Measurements from ENCODE around the gene NRAS.

NRAS gene

DNA sequence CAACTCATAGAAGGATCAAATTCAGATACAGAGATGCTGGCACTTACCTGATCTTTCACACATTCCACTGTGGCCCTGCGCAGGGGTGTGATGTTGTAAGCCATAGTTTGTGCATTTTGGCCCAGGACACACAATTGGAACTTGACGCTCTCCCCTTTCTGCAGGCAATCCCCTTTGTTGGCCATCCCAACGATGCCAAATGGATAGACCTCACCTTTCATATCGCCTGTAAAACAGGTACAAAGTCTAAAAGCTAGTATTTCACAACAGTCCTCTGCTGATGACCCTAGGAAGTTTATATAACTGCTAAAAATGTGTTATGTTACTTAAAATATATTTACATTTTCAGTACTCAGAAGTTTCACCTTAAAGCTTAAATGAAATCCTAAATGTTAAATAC is 3.9 kb upstream of the NRAS start:
- no peaks in the 10 kb centered on the region for H3K27me3 ChIP-seq (ENCODE audit: control insufficient read depth, insufficient read depth, low read length)
- peaks cover 7% of the 10 kb centered on the region for H3K4me1 ChIP-seq (ENCODE audit: control insufficient read depth, insufficient read depth, low read length)
- no peak overlapping the region for H3K4me2 ChIP-seq (ENCODE audit: low read length)
- H3K4me3 ChIP-seq (ENCODE audit: low read length): no peak overlapping the region
- peaks cover 83% of the 10 kb centered on the region for H3K36me3 ChIP-seq (ENCODE audit: insufficient read depth, low read length)
- H3K9ac ChIP-seq (ENCODE audit: low read depth, low read length): no peak overlapping the region
- no peaks in the 10 kb centered on the region for H3K9me3 ChIP-seq (replicated peaks; ENCODE audit: low read length)

- Histone ChIP-seq H3K4me3 (ENCODE audit: low read length) (no peak overlapping the region), H3K4me2 (ENCODE audit: low read length) (no peak overlapping the region), H3K4me1 (ENCODE audit: control insufficient read depth, insufficient read depth, low read length) (peaks cover 12% of the 10 kb centered on the region), H3K27me3 (ENCODE audit: control insufficient read depth, insufficient read depth, low read length) (no peaks in the 10 kb centered on the region), H3K9ac (ENCODE audit: low read depth, low read length) (no peak overlapping the region), H3K9me3 (replicated peaks; ENCODE audit: low read length) (no peaks in the 10 kb centered on the region), H3K36me3 (ENCODE audit: insufficient read depth, low read length) (peaks cover 73% of the 10 kb centered on the region)
Measured at GRCh38 chr1:114719424-114719787, 2.8 kb upstream of the NRAS start.

- no peak overlapping the region for H3K4me2 ChIP-seq (ENCODE audit: low read length)
- no peaks in the 10 kb centered on the region for H3K27me3 ChIP-seq (ENCODE audit: control insufficient read depth, insufficient read depth, low read length)
- H3K36me3 ChIP-seq (ENCODE audit: insufficient read depth, low read length): peaks cover 72% of the 10 kb centered on the region
- no peaks in the 10 kb centered on the region for H3K9me3 ChIP-seq (replicated peaks; ENCODE audit: low read length)
- no peak overlapping the region for H3K4me3 ChIP-seq (ENCODE audit: low read length)
- no peak overlapping the region for H3K9ac ChIP-seq (ENCODE audit: low read depth, low read length)
- peaks cover 14% of the 10 kb centered on the region for H3K4me1 ChIP-seq (ENCODE audit: control insufficient read depth, insufficient read depth, low read length)
Measured at GRCh38 chr1:114718661-114719423, 2.3 kb upstream of the NRAS start.

- H3K36me3 ChIP-seq (ENCODE audit: insufficient read depth, low read length): peaks cover 71% of the 10 kb centered on the region
- peaks cover 14% of the 10 kb centered on the region for H3K4me1 ChIP-seq (ENCODE audit: control insufficient read depth, insufficient read depth, low read length)
- H3K9ac ChIP-seq (ENCODE audit: low read depth, low read length): peak overlapping the region; percentile 97
- H3K4me2 ChIP-seq (ENCODE audit: low read length): peak overlapping the region; percentile 89
- H3K27me3 ChIP-seq (ENCODE audit: control insufficient read depth, insufficient read depth, low read length): no peaks in the 10 kb centered on the region
- no peaks in the 10 kb centered on the region for H3K9me3 ChIP-seq (replicated peaks; ENCODE audit: low read length)
- H3K4me3 ChIP-seq (ENCODE audit: low read length): peak overlapping the region; percentile 80
Measured at GRCh38 chr1:114715952-114716303, 643 bp downstream of the NRAS start.

GRCh38 chr1:114712977-114713376 is 3.6 kb downstream of the NRAS start:
- no peak overlapping the region for H3K4me2 ChIP-seq (ENCODE audit: low read length)
- no peaks in the 10 kb centered on the region for H3K27me3 ChIP-seq (ENCODE audit: control insufficient read depth, insufficient read depth, low read length)
- H3K36me3 ChIP-seq (ENCODE audit: insufficient read depth, low read length): peaks cover 67% of the 10 kb centered on the region
- H3K4me3 ChIP-seq (ENCODE audit: low read length): no peak overlapping the region
- H3K4me1 ChIP-seq (ENCODE audit: control insufficient read depth, insufficient read depth, low read length): peaks cover 14% of the 10 kb centered on the region
- no peaks in the 10 kb centered on the region for H3K9me3 ChIP-seq (replicated peaks; ENCODE audit: low read length)
- no peak overlapping the region for H3K9ac ChIP-seq (ENCODE audit: low read depth, low read length)

DNA sequence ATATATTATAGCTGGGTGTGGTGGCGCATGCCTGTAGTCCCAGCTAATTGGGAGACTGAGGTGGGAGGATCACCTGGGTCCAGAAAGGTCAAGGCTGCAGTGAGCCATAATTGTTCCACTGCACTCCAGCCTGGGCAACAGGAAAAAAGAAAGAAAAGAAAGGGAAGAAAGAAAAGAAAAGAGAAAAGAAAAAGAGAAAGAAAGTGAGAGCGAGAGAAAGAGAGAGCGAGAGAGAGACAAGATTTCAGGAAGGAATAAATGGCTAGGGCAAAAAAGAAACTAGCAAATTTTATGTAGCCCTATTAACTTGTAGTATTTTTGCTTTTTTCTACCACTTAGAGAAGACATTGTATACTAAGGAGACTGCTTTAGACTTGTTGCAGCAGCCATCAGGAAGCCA is 6.2 kb downstream of the NRAS start:
- Histone ChIP-seq H3K4me1 (ENCODE audit: control insufficient read depth, insufficient read depth, low read length) (peaks cover 5% of the 10 kb centered on the region), H3K9me3 (replicated peaks; ENCODE audit: low read length) (no peaks in the 10 kb centered on the region), H3K4me2 (ENCODE audit: low read length) (no peak overlapping the region), H3K9ac (ENCODE audit: low read depth, low read length) (no peak overlapping the region), H3K4me3 (ENCODE audit: low read length) (no peak overlapping the region), H3K36me3 (ENCODE audit: insufficient read depth, low read length) (peaks cover 83% of the 10 kb centered on the region), H3K27me3 (ENCODE audit: control insufficient read depth, insufficient read depth, low read length) (no peaks in the 10 kb centered on the region)

DNA sequence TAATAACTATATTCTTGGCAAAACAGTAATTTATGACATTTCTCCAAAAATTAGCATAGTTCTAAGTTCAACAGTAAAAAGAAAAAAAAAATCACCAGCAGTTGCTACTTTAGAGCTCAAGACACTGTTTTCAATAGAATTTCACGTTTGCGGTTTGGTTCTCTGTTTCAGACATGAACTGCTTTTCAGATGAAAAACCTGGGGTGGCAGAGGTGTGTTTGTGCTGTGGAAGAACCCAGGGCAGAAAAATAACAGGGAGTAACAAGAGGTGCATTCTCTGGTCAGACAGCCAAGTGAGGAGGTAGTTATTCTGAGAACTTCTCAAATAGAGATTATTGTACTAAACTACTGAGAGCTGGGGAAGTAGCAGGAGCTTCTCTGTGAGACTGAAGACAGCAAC is 9.0 kb downstream of the NRAS start:
- H3K9me3 ChIP-seq (replicated peaks; ENCODE audit: low read length): no peaks in the 10 kb centered on the region
- no peak overlapping the region for H3K4me2 ChIP-seq (ENCODE audit: low read length)
- no peak overlapping the region for H3K4me3 ChIP-seq (ENCODE audit: low read length)
- H3K36me3 ChIP-seq (ENCODE audit: insufficient read depth, low read length): peaks cover 75% of the 10 kb centered on the region
- no peaks in the 10 kb centered on the region for H3K4me1 ChIP-seq (ENCODE audit: control insufficient read depth, insufficient read depth, low read length)
- H3K9ac ChIP-seq (ENCODE audit: low read depth, low read length): no peak overlapping the region
- H3K27me3 ChIP-seq (ENCODE audit: control insufficient read depth, insufficient read depth, low read length): no peaks in the 10 kb centered on the region

DNA sequence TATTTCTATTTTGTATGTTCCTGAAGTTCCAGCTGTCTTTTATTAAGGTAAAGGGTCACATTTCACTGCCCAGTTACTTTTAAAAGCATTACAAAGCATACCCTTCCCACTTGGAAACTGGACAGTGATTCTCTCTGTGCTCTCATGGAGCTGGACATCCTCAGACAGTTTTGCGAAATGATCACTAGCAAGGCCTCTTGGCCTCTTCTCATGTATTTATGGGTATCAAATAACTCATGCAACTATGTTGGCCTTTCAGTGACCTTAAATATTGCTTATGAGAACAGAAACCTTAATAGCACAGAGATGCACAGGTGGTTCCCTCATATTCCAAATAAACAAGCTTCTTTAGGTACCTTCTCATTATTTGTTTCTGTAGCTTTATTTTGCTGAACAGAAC is 13.3 kb downstream of the NRAS start:
- no peaks in the 10 kb centered on the region for H3K9me3 ChIP-seq (replicated peaks; ENCODE audit: low read length)
- no peak overlapping the region for H3K4me3 ChIP-seq (ENCODE audit: low read length)
- H3K9ac ChIP-seq (ENCODE audit: low read depth, low read length): no peak overlapping the region
- no peaks in the 10 kb centered on the region for H3K27me3 ChIP-seq (ENCODE audit: control insufficient read depth, insufficient read depth, low read length)
- H3K4me2 ChIP-seq (ENCODE audit: low read length): no peak overlapping the region
- H3K36me3 ChIP-seq (ENCODE audit: insufficient read depth, low read length): peaks cover 38% of the 10 kb centered on the region
- H3K4me1 ChIP-seq (ENCODE audit: control insufficient read depth, insufficient read depth, low read length): no peaks in the 10 kb centered on the region

- H3K4me1 ChIP-seq (ENCODE audit: control insufficient read depth, insufficient read depth, low read length): no peaks in the 10 kb centered on the region
- no peaks in the 10 kb centered on the region for H3K27me3 ChIP-seq (ENCODE audit: control insufficient read depth, insufficient read depth, low read length)
- H3K4me3 ChIP-seq (ENCODE audit: low read length): no peak overlapping the region
- no peaks in the 10 kb centered on the region for H3K9me3 ChIP-seq (replicated peaks; ENCODE audit: low read length)
- peaks cover 33% of the 10 kb centered on the region for H3K36me3 ChIP-seq (ENCODE audit: insufficient read depth, low read length)
- H3K9ac ChIP-seq (ENCODE audit: low read depth, low read length): no peak overlapping the region
- H3K4me2 ChIP-seq (ENCODE audit: low read length): no peak overlapping the region
Measured at GRCh38 chr1:114702737-114703136, 13.8 kb downstream of the NRAS start.

DNA sequence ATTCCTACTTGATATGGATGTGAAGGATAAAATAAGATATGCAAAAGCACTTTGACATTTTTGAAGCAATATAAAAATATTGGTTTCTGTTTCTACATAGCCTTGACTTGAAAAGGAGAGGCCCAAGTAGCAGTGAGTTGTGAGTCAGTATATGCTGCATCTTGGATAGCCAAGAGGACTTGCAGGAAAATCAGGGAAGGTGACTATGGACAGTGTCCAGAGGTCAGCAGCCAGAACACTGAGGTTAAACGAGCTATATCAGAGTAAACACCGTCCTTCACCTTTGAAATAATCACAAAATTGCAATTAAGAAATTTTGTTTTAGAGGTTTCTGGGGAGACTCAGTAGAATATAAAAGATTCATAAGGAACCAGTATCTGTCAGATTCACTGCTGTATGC is 14.6 kb downstream of the NRAS start:
- Histone ChIP-seq H3K4me3 (ENCODE audit: low read length) (no peak overlapping the region), H3K9ac (ENCODE audit: low read depth, low read length) (no peak overlapping the region), H3K27me3 (ENCODE audit: control insufficient read depth, insufficient read depth, low read length) (no peaks in the 10 kb centered on the region), H3K4me1 (ENCODE audit: control insufficient read depth, insufficient read depth, low read length) (no peaks in the 10 kb centered on the region), H3K4me2 (ENCODE audit: low read length) (no peak overlapping the region), H3K36me3 (ENCODE audit: insufficient read depth, low read length) (peaks cover 25% of the 10 kb centered on the region), H3K9me3 (replicated peaks; ENCODE audit: low read length) (no peaks in the 10 kb centered on the region)

DNA sequence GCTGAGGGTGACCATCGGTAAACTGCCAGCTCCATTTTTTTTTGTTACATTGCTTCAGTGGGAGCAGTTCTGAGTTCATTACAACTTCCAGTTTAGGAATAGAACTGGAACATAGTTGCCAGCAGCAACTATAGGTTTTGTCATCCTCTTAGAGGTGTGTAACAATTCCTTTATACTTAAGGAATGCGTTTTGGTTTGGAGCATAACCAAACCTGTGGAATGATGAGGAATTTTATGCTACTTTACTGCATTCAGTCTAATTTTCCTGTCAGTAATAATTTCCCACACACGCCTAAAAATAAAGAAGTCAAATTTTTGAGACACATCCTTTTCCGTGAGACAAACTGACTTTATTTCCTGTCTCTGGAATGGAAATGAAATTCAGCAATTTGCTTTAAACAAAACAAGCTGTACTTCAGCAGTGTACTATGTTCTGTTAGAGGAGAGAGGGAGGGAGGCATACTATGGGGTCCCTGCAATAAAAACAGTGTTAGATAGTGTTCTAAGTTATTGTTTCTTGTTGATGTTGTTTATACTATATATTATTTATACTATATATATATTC is 16.5 kb downstream of the NRAS start:
- Histone ChIP-seq H3K4me2 (ENCODE audit: low read length) (no peak overlapping the region), H3K9ac (ENCODE audit: low read depth, low read length) (no peak overlapping the region), H3K27me3 (ENCODE audit: control insufficient read depth, insufficient read depth, low read length) (no peaks in the 10 kb centered on the region), H3K4me3 (ENCODE audit: low read length) (no peak overlapping the region), H3K9me3 (replicated peaks; ENCODE audit: low read length) (no peaks in the 10 kb centered on the region), H3K4me1 (ENCODE audit: control insufficient read depth, insufficient read depth, low read length) (peaks cover 3% of the 10 kb centered on the region), H3K36me3 (ENCODE audit: insufficient read depth, low read length) (peaks cover 7% of the 10 kb centered on the region)

DNA sequence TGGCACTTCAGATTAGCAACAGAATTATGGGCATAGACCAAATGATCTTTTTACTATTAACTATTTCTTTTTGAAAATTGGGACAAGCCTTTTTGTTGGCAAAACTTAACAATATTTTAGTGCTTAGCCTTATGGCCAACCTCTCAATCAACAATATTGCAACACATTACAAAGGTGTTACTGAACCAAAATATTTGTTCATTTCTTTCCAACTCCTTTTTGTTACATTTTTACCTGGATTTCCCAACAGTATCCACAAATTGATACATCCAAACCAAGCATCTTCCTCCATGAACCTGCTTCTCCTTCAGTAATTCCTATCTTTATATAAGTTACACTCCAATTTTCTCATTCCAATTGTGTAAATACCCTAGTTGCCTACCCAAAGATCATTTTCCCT is 19.8 kb downstream of the NRAS start:
- peaks cover 3% of the 10 kb centered on the region for H3K4me1 ChIP-seq (ENCODE audit: control insufficient read depth, insufficient read depth, low read length)
- H3K27me3 ChIP-seq (ENCODE audit: control insufficient read depth, insufficient read depth, low read length): no peaks in the 10 kb centered on the region
- no peak overlapping the region for H3K9ac ChIP-seq (ENCODE audit: low read depth, low read length)
- no peak overlapping the region for H3K4me2 ChIP-seq (ENCODE audit: low read length)
- no peaks in the 10 kb centered on the region for H3K36me3 ChIP-seq (ENCODE audit: insufficient read depth, low read length)
- H3K9me3 ChIP-seq (replicated peaks; ENCODE audit: low read length): no peaks in the 10 kb centered on the region
- no peak overlapping the region for H3K4me3 ChIP-seq (ENCODE audit: low read length)

Data from skeletal muscle satellite cell (primary cell).